Measurements from ENCODE around the gene SHOX. TPM values are rescaled to one million over a fixed set of nuclear protein-coding genes. Genes with fewer than 3 reads are reported as not detected.

Gene SHOX
- total RNA-seq, 1 donor: 13.4 TPM

- Histone ChIP-seq H3K27me3 (ENCODE audit: insufficient read depth, low read length) (peaks cover 2% of the 10 kb centered on the region), H3K4me2 (ENCODE audit: insufficient read depth, low read length) (no peak overlapping the region), H2AFZ (ENCODE audit: low read length) (no peak overlapping the region), H4K20me1 (ENCODE audit: insufficient read depth, low read length) (no peaks in the 10 kb centered on the region), H3K36me3 (ENCODE audit: insufficient read depth, low read length) (no peaks in the 10 kb centered on the region), H3K9me3 (ENCODE audit: low read depth, low read length) (no peaks in the 10 kb centered on the region), H3K4me3 (ENCODE audit: insufficient read depth, low read length) (no peak overlapping the region), H3K79me2 (ENCODE audit: insufficient read depth, low read length) (no peaks in the 10 kb centered on the region), H3K4me1 (ENCODE audit: insufficient read depth, low read length) (no peaks in the 10 kb centered on the region), H3K27ac (ENCODE audit: low read depth, low read length) (no peak overlapping the region)
- no peak for TF ChIP-seq CTCF (IDR thresholded peaks at IDR 0.05; ENCODE audit: extremely low read depth, low read depth, low read length)
- no peak for DNase-seq (ENCODE audit: insufficient read length, low spot score, missing footprints)
These were observed 21.8 kb downstream of the SHOX start for GRCh38 chrX:652341-652741.

GRCh38 chrX:653306-653705, 22.7 kb downstream of the SHOX start:
- H3K9me3 ChIP-seq (ENCODE audit: low read depth, low read length): no peaks in the 10 kb centered on the region
- no peak for TF ChIP-seq CTCF (IDR thresholded peaks at IDR 0.05; ENCODE audit: extremely low read depth, low read depth, low read length)
- H3K79me2 ChIP-seq (ENCODE audit: insufficient read depth, low read length): no peaks in the 10 kb centered on the region
- DNase-seq (ENCODE audit: insufficient read length, low spot score, missing footprints): no peak
- H4K20me1 ChIP-seq (ENCODE audit: insufficient read depth, low read length): no peaks in the 10 kb centered on the region
- no peaks in the 10 kb centered on the region for H3K36me3 ChIP-seq (ENCODE audit: insufficient read depth, low read length)
- no peak overlapping the region for H2AFZ ChIP-seq (ENCODE audit: low read length)
- H3K27ac ChIP-seq (ENCODE audit: low read depth, low read length): no peak overlapping the region
- no peaks in the 10 kb centered on the region for H3K4me1 ChIP-seq (ENCODE audit: insufficient read depth, low read length)
- no peak overlapping the region for H3K4me3 ChIP-seq (ENCODE audit: insufficient read depth, low read length)
- no peak overlapping the region for H3K4me2 ChIP-seq (ENCODE audit: insufficient read depth, low read length)
- H3K27me3 ChIP-seq (ENCODE audit: insufficient read depth, low read length): peaks cover 2% of the 10 kb centered on the region

- H3K4me3 ChIP-seq (ENCODE audit: insufficient read depth, low read length): no peak overlapping the region
- TF ChIP-seq CTCF (IDR thresholded peaks at IDR 0.05; ENCODE audit: extremely low read depth, low read depth, low read length): no peak
- H2AFZ ChIP-seq (ENCODE audit: low read length): no peak overlapping the region
- no peaks in the 10 kb centered on the region for H3K9me3 ChIP-seq (ENCODE audit: low read depth, low read length)
- H3K27me3 ChIP-seq (ENCODE audit: insufficient read depth, low read length): no peaks in the 10 kb centered on the region
- H3K4me2 ChIP-seq (ENCODE audit: insufficient read depth, low read length): no peak overlapping the region
- no peaks in the 10 kb centered on the region for H3K79me2 ChIP-seq (ENCODE audit: insufficient read depth, low read length)
- no peak for DNase-seq (ENCODE audit: insufficient read length, low spot score, missing footprints)
- no peaks in the 10 kb centered on the region for H4K20me1 ChIP-seq (ENCODE audit: insufficient read depth, low read length)
- H3K27ac ChIP-seq (ENCODE audit: low read depth, low read length): no peak overlapping the region
- no peaks in the 10 kb centered on the region for H3K4me1 ChIP-seq (ENCODE audit: insufficient read depth, low read length)
- no peaks in the 10 kb centered on the region for H3K36me3 ChIP-seq (ENCODE audit: insufficient read depth, low read length)
These were observed 30.6 kb downstream of the SHOX start for GRCh38 chrX:661154-661553.

GRCh38 chrX:662126-662525, 31.5 kb downstream of the SHOX start:
- no peaks in the 10 kb centered on the region for H3K79me2 ChIP-seq (ENCODE audit: insufficient read depth, low read length)
- H3K4me1 ChIP-seq (ENCODE audit: insufficient read depth, low read length): peaks cover 3% of the 10 kb centered on the region
- H3K9me3 ChIP-seq (ENCODE audit: low read depth, low read length): no peaks in the 10 kb centered on the region
- no peak overlapping the region for H3K4me2 ChIP-seq (ENCODE audit: insufficient read depth, low read length)
- no peak for TF ChIP-seq CTCF (IDR thresholded peaks at IDR 0.05; ENCODE audit: extremely low read depth, low read depth, low read length)
- DNase-seq (ENCODE audit: insufficient read length, low spot score, missing footprints): no peak
- H2AFZ ChIP-seq (ENCODE audit: low read length): no peak overlapping the region
- no peaks in the 10 kb centered on the region for H3K27me3 ChIP-seq (ENCODE audit: insufficient read depth, low read length)
- H3K27ac ChIP-seq (ENCODE audit: low read depth, low read length): no peak overlapping the region
- H4K20me1 ChIP-seq (ENCODE audit: insufficient read depth, low read length): no peaks in the 10 kb centered on the region
- H3K36me3 ChIP-seq (ENCODE audit: insufficient read depth, low read length): no peaks in the 10 kb centered on the region
- H3K4me3 ChIP-seq (ENCODE audit: insufficient read depth, low read length): no peak overlapping the region
